Measurements from ENCODE around the gene AK1.

AK1 gene

DNA sequence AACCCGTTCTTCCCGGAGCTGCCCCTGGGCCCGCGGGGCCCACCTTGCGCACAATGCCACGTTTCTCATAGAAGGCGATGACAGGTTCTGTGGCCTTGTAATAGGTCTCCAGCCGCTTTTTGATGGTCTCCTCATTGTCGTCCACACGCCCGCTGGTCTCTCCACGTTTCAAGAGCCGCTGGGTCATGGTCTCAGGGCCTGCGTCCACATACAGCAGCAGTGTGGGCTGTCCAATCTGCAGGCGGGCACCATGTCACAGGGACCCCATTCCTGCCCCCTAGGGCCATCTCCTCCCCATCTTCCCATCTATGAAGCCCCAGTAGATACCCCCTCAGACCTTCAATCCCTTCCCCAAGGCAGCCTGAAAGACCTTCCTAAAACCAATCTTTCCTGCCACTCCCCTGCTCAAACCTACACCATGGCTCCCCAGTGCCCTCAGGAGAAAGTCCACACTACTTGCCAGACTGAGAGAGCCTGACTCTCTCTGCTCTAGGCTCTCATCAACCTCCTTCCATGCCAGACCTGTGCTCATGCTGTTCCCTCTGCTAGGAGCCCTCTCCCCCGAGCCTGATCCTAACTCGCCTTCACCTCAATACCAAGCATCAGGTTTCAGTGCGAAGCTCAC, 9.1 kb downstream of the AK1 start:
- DNase-seq (ENCODE audit: low read depth in 2 of 2) = no peak

DNA sequence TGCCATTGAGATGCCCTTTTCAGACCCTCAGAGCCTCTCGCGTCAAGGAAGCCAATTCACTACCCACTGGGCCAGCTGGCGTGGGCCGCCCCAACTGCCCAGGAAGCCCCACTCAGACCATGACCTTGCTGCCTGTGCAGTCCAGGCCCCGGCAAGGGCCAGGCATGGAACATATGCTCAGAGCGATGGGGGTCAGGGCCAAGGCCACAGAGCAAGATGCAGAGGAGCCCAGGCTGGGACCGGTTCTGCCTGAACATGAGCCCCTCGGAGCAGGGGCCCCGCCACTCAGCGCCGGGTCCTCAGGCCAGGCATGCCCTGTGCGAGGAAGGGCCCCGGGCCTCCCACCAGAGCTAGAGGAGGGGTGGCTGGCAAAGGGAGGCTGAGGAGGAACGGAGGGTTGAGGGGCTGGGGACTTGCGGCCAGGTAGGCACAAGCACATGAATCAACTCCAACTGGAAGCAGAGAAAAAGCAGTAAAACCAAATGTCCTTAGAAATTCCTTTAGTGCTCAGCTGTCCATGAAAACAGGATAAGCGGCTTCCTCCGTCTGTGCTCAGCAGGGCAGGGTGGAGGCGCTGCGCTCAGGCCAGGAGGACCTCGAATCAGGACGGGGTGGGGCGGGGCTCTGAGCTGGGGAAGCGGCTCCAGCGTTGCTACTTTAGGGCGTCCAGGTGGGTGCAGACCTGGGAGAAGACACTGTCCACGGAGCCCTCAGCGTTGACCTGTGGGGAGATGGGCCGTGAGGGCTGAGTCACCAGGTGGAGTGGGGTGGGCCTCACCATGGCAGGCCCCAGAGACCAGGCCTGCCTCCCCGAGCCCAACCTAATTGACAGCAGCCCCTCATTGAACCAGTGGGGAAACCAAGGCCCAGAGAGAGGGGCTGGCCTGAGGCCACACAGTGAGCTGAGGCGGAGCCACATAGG, 9.9 kb downstream of the AK1 start:
- DNase-seq (ENCODE audit: low read depth in 2 of 2) = no peak

DNA sequence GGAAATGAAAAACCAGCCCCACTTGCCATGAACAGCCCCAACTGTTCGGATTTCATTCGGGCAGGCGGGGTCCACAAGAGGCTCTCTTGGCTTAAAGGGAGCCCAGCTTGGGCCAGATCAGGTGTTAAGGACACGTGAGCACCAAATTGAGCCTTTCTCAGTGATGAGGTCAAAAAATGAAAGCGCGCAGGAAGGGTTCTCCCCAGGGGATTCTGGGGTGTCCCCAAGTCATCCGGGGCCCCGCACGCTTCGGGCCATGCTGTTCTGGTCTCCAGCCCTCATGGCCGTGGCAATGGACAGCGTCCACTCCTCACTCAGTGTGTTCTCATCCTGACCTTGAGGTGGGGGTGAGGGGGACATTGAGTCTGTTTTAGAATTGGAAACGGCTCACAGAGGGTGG, 10.9 kb downstream of the AK1 start:
- no peak for DNase-seq (ENCODE audit: low read depth in 2 of 2)

DNA sequence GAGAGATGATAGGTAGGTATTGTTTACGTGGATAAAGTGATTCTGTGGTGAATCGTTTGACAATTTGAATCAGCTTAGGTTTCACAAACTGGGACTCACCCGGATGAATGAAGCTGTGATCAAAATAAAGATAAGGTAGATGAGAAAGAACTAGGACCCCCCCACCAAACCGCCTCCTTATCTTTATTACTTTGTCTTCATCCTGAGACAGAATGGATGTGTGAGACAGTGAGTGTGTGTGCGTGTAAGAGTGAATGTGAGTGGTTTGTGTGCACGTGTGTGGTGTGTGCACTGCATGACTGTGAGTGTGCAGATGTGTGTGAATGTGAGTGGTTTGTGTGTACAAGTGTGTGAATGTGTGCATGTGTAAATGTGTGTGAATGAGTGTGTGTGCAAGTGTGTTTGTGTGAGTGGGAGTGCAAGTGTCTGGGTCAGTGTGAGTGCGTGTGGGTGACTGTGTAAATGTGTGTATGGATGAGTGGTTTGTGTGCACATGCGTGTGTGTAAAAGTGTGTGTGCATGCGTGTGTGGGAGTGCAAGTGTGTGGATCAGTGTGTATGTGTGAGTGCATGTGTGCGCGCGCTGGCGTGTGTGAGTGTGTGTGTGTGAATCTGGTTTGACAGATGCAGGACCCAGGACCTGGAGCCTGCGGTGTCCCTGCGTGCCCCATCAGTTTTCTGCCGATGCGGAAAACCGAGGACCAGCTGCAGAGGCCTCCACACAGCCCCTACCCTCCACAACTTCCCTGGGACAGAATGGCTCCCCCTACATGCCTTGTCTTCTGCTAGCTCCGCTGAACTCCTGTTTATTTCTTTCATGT, 11.6 kb downstream of the AK1 start:
- DNase-seq (ENCODE audit: low read depth in 2 of 2) = no peak

DNA sequence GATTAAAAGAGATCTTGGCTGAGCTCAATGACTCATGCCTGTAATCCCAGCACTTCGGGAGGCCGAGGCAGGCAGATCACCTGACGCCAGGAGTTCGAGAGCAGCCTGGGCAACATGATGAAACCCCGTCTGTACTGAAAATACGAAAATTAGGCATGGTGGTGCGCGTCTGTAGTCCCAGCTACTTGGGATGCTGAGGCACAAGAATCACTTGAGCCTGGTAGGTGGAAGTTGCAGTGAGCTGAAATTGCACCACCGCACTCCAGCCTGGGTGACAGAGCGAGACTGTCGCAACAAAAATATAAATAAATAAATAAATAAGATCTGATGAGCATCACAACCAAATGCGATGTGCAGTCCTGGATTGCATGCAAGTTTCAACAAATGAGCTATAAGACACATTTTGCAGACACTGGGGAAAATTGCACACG, 14.3 kb downstream of the AK1 start:
- no peak for DNase-seq (ENCODE audit: low read depth in 2 of 2)

DNA sequence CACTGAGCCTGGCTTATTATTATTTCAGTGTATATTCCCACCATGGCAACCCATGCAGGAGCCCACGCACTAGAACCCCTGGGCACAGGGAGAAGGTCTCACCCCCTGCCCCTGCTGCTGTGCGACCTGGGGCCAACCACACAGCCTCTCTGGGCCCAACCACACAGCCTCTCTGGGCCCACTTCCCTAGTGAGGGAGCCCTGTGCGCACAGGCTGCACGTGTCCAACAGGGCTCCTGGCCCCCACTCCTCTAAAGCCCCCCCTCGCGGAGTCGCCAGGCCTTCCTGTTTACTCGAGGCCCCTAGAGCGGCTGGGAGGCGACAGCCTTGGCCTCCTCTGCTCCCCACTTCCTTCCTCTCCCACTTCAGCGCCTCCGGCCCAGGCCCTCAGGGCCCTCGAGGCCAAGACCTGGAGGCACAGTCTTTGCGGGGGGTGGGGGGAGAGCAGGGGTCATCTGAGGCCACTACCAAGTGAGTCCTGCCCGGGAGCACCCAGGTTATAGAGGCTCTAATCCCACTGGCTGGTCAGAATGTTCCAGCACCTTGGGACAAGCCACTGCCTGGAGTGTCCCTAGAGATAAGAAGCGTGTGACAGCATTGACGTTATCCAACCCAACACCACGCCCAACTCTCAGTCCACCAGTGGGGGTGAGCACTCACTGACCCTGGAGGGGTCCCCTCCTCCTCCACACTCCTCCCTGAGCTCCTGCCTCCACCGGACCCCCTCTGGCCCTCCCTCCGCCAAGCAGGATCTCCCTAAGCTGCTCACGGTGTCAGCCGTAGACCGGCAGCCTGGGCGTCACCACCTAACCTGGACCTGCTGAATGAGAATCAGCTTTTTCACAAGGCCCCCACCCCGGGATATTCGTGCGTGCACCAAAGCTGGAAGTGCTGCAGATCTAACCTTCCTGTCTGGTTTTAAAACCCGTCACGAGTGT, 15.1 kb downstream of the AK1 start:
- DNase-seq (ENCODE audit: low read depth in 2 of 2) = no peak

DNA sequence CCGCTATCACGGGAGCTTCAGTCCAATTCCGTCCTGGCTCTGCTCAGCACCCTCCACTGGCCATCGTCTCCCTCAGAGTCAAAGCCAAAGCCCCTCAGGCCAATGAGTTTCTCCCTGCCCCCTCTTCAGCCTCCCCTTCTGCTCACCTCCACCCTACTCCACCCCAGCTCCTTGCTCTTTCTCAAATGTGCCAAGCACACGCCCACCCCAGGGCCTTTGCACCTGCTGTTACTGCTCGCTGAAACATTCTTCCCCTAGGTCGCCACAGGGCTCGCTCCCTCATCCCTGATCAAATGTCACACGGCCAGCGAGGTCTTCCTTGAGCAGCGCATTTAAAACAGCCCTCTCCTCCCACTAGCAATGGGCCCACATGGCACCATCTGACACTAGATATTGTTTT, 16.7 kb downstream of the AK1 start:
- no peak for DNase-seq (ENCODE audit: low read depth in 2 of 2)

DNA sequence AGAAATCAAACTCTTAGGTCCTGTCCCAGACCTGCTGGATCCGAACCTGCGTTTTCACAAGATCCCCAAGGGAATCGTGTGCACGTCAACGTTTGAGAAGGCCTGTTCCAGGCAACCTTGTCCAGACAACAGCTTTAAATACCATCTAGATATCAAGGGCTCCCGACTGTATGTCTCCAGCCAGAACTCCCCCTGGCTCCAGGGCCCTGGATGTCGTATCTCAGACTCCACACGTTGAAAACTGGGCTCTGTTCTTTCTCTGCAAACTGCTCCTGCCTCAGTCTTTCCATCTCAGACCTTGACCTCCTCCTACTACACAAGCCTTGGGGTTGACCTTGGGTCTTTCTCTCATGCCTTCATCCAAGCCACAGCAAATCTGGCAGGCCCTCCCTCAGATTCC, 17.2 kb downstream of the AK1 start:
- DNase-seq (ENCODE audit: low read depth in 2 of 2) = no peak

DNA sequence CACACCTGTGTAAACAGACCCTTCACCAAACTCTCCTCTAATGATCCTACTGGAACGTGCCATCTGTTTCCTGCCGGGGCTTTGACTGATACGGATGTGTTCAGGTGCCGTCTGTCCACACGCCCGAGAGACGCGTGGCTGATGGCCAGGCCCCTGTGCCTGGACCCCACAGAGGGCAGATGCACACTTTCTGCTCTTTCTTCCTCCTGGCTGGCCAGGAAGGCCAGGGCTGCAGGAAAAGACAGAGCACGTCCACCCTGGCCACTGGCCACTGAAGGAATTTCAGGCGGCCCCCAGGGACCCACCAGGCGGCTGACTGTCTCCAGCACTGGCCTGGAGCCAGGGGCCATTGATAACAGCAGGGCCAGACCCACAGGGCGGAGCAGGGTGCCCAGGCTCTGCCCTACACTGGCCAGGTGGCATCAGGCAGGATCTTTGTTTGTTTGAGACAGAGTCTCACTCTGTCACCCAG, 19.4 kb downstream of the AK1 start:
- DNase-seq (ENCODE audit: low read depth in 2 of 2) = no peak

DNA sequence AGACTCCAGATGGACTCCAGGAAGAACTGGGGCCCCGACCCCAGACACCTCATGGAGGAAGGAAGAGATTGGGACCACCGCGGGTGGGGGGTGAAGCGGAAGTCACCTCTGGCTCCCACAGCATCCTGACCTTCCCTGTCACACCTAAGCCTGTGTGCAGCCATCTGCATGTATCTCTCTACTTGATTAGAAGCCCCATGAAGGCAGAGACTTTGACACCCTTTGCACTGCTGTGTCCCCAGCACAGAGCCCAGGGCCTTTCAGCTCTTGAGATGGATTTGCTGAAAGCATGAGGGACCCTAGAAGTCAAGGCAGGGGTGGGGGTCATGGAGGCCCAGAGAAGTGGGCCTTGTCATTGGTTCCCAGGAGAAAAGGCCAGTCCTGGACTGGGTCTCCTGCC, 20.2 kb downstream of the AK1 start:
- no peak for DNase-seq (ENCODE audit: low read depth in 2 of 2)

DNA sequence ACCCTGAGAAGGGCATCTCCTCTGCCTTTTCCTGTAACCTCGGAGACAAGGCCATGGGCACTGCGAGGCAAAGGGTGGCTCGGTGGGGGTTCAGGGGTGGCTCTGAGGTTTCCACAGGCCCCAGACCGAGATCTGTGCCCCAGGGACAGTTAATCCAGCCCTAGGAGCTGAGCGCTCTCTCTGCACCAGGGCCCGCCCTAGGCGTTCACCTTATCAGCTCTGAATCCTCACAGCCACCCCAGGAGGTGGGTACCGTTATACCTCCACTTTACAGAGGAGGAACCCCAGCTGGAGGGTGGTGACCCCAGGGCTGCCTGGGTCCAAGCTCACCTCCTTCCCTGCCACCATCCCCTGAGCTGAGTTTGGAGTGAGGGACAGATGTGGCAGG, 20.8 kb downstream of the AK1 start:
- DNase-seq (ENCODE audit: low read depth in 2 of 2) = no peak

DNA sequence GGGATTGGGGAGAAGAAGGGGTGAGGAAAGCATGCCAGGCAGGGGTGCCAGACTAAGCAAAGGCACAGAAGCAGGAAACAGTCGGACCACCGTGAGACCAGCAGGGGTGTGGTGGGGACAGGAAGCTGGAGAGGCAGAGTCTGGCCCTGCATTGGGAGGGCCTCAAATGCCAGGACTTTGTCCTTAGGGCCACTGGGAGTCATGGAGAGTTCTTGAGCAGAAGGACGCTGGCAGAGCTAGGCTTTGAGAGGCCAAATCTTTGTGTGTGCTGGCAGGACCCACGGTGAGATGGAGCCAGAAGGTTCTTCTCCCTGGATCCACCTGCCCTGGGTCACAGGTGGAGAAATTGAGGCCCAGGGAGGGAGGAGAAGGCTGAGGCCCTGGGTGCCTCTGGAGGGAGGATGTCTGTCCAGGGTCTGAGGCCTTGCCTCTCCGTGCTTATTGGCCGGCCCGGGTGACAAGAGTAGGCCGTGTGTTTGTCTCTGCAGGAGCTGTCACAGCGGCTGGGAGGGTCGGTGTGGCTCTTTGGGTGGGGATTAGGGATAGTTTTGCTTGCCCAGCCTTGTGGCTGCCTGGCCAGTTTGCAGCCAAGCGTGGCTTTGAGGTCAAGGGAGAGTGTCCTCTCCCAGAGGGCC, 21.3 kb downstream of the AK1 start:
- DNase-seq (ENCODE audit: low read depth in 2 of 2) = no peak

DNA sequence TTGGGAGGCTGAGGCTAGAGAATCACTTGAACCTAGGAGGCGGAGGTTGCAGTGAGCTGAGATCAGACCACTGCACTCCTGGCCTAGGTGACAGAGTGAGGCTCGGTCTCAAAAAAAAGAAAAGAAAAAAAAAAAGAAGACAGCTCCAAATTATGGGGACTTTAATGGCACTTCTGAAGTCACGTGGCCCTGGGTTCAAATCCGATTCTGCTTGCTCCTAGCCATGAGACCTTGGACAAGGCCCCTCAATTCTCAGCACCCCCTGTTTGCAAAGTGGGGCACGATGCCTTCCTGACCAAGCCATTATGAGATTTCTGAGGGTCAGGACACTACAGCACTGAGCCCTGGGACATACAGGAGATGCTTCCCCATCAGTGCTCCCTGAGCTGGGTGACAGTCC, 22.0 kb downstream of the AK1 start:
- no peak for DNase-seq (ENCODE audit: low read depth in 2 of 2)

DNA sequence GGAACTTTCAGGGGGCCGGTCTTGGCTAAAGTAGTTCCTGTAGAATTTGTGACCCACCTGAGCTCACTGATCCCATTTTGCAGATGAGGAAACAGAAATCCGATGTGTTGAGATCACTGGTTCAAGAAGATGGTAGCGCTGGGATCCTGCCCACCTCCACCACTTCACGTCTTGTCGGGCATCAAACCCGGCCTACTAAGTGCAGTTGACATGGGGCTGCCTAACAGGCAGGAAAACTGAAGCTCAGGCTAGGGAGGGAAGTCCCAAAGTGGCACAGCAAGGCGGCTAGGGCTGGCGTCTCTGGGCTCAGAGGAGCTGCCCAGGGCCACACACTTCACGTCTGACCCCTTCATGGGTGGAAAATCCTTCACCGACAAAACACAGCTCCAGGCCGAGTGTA, 22.5 kb downstream of the AK1 start:
- no peak for DNase-seq (ENCODE audit: low read depth in 2 of 2)

DNA sequence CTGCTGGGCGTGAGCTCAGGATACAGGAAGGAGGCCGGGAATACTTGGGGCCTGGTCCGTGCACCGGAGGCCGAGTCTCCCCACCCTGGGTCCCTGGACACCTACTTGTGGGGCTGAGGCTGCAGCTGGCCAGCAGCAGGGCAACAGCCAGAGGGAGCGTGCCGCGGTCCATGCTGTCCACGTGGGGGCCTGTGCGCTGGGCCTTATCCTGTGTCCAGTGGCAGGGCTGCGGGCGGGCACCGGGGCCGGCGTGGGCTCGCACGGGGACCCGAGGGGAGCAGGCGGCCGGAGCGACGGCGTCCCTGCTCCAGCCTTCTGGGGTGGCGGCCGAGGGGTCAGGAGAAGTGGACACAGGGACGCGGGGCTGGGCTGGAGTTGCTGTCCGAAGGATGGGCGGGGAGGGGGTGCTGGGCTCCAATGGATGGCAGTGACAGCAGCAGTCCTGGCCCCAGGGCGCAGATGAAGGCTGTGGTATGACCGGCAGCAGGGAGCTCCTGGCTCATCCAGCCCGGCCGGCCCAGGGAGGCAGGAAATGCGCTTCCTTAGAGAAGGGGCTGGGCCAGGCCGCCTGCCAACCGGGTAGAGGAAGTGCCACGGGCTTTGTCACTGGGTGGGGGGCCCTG, 23.2 kb downstream of the AK1 start, which contains the start of gene ENG:
Gene ENG, minus strand, starts transcription at position 475 of the 623 bp plus-strand sequence. Its CDS starts 303 bp downstream, at position 172.
- no peak for DNase-seq (ENCODE audit: low read depth in 2 of 2)

DNA sequence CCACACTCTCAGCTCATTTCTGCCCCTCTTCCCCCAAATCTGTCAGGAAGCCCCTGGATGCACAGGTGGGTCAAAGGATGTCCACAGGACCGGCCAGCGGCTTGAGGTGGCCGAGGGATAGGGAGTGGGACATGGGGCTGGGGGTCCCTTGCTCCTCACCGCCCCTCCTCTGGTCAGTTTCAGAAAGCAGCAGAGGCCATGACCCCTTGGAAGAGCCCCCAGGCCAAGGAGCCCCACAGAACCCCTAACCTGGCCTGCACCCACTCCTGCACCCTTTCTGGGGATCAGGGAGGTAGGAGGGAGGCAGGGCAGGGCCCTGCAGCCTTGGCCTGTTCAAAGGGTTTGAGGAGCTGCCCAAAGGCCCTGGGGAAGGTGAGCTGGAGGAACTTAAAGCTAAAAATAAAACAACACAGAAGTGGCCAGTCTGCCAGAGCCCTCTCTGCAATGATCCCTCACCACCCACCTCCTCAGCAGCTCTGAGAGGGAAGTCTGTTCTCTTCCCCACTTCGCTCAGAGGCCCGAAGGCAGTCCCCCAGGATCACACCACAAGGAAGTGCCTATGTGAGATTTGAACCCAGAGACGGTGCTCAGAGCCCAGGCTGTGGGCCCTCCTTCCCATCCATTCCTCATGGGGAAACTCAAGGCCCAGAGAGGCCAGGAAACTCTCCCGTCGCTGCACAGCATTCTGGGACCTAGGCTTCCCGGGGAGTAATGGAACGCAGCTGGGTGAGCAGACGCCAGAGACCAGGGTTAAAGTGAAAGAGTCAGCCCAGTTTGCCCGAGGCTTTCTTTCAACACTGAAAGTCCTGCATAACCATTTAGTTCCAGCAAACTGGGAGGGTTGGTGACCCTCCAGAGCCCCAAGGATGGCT, 23.9 kb downstream of the AK1 start:
- no peak for DNase-seq (ENCODE audit: low read depth in 2 of 2)

DNA sequence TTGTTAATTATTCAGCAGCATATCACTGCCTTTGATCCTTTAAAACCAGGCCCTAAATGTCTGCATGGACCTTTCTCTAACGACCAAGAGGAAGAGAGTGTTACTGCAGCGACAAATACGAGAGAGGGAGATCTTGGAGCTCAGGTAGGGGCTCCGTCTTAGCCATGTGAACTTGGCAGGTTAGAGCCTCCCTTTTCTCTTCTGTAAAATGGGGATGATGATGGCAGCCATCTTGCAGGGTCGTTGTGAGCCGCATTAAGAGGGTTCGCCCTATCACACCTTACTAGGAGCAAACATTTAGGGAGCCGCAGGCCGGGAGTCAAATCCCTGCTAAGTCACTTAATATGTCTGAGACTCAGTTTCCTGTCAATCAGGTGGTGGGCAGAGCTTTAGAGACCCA, 24.6 kb downstream of the AK1 start:
- DNase-seq (ENCODE audit: low read depth in 2 of 2) = no peak

DNA sequence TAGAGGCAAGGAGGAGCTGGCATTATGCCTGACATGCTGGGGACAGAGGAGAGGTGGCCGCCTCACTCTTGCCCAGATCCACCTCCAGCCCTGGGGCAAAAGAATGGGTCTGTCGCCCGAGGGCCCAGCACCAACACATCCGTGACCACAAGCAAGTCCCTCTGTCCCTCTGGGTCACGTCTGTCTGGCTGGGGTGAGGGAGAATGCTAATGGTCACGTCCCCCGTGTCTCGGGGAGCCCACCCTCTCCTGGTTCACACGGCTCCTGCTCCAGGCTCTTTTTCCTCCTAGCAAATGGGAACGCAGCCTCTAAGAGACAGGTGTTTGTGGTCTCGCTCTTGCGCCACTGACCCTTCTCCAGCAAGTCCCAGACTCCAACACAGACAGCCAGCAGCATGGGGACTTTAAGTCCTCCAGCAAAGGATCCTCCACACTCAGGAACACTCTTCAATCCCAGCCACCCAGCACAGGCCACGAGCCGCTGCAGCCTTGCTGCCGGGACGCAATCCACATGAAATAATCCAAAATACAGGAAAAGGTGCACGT, 27.1 kb downstream of the AK1 start:
- DNase-seq (ENCODE audit: low read depth in 2 of 2) = no peak
